ENCODE data around the gene COBL.

Gene COBL

DNA sequence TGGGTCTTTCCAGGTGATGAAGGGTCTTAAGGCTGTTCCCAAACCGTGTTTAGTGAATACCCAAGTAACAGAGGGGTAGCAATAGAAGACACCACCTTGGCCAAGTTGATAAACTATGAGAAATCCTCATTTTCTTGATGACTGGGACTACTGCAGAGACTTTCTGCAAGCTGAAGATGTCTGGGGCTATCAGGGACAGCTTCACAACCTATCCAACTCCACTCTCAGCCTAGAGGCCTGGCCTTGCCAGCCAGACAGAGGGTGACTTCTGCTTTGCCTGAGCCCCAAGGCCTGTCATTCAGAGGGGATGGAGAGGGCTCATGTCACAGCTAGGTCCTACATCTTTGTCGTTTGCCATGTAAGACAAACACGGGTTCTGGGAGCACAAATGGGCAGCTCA is 278.0 kb downstream of the COBL start:
- Histone ChIP-seq H3K4me1 (ENCODE audit: insufficient read depth, low read length, poor library complexity, severe bottlenecking) (peaks cover 3% of the 10 kb centered on the region), H3K4me2 (ENCODE audit: low read depth, low read length, poor library complexity, severe bottlenecking) (no peak overlapping the region), H3K27me3 (ENCODE audit: insufficient read depth, low read length, poor library complexity, severe bottlenecking) (no peaks in the 10 kb centered on the region), H4K20me1 (ENCODE audit: insufficient read depth, low read length, poor library complexity, severe bottlenecking) (no peaks in the 10 kb centered on the region), H3K9me2 (replicated peaks; ENCODE audit: low read depth, low read length) (no peaks in the 10 kb centered on the region), H3K79me2 (ENCODE audit: insufficient read depth, low read length) (no peaks in the 10 kb centered on the region), H3K36me3 (ENCODE audit: insufficient read depth, low read length) (no peaks in the 10 kb centered on the region), H2AFZ (ENCODE audit: low read length) (no peak overlapping the region), H3K4me3 (ENCODE audit: low read length, poor library complexity, severe bottlenecking) (no peak overlapping the region), H3K9ac (ENCODE audit: low read depth, low read length, poor library complexity, severe bottlenecking) (no peak overlapping the region), H3F3A (ENCODE audit: low read depth) (no peaks in the 10 kb centered on the region), H3K9me3 (ENCODE audit: insufficient read depth, low read depth, low read length) (no peaks in the 10 kb centered on the region)
- TF ChIP-seq EZH2phosphoT487 (IDR thresholded peaks at IDR 0.05; ENCODE audit: borderline replicate concordance), result no peak
- TF ChIP-seq, protein P1, sequence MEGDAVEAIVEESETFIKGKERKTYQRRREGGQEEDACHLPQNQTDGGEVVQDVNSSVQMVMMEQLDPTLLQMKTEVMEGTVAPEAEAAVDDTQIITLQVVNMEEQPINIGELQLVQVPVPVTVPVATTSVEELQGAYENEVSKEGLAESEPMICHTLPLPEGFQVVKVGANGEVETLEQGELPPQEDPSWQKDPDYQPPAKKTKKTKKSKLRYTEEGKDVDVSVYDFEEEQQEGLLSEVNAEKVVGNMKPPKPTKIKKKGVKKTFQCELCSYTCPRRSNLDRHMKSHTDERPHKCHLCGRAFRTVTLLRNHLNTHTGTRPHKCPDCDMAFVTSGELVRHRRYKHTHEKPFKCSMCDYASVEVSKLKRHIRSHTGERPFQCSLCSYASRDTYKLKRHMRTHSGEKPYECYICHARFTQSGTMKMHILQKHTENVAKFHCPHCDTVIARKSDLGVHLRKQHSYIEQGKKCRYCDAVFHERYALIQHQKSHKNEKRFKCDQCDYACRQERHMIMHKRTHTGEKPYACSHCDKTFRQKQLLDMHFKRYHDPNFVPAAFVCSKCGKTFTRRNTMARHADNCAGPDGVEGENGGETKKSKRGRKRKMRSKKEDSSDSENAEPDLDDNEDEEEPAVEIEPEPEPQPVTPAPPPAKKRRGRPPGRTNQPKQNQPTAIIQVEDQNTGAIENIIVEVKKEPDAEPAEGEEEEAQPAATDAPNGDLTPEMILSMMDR (conservative IDR thresholded peaks at IDR 0.05; ENCODE audit: low read length), result no peak

DNA sequence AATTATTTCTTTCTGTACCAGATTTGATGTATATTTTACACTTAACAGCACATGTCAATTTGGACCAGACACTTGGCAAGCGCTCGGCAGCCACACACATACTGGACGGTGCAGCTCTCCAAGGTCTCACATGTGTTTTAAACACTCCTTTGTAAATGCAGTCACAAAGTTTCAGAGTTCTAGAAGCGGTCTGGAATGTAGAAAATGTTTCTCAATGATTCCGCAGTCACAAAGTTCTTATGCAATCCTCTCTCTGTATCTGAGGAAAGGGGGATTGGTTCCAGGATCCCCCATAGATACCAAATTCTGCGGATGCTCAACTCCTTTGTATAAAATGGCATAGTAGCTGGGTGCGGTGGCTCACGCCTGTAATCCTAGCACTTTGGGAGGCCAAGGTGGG is 280.9 kb downstream of the COBL start:
- no peak overlapping the region for H3K4me3 ChIP-seq (ENCODE audit: low read length, poor library complexity, severe bottlenecking)
- no peaks in the 10 kb centered on the region for H3K27me3 ChIP-seq (ENCODE audit: insufficient read depth, low read length, poor library complexity, severe bottlenecking)
- H2AFZ ChIP-seq (ENCODE audit: low read length), result no peak overlapping the region
- H3F3A ChIP-seq (ENCODE audit: low read depth), result no peaks in the 10 kb centered on the region
- H3K79me2 ChIP-seq (ENCODE audit: insufficient read depth, low read length), result no peaks in the 10 kb centered on the region
- no peak overlapping the region for H3K4me2 ChIP-seq (ENCODE audit: low read depth, low read length, poor library complexity, severe bottlenecking)
- TF ChIP-seq, protein P1 (conservative IDR thresholded peaks at IDR 0.05; ENCODE audit: low read length), result no peak
- TF ChIP-seq EZH2phosphoT487 (IDR thresholded peaks at IDR 0.05; ENCODE audit: borderline replicate concordance), result no peak
- H3K9me2 ChIP-seq (replicated peaks; ENCODE audit: low read depth, low read length), result no peaks in the 10 kb centered on the region
- H4K20me1 ChIP-seq (ENCODE audit: insufficient read depth, low read length, poor library complexity, severe bottlenecking), result no peaks in the 10 kb centered on the region
- peaks cover under 1% of the 10 kb centered on the region for H3K4me1 ChIP-seq (ENCODE audit: insufficient read depth, low read length, poor library complexity, severe bottlenecking)
- H3K9me3 ChIP-seq (ENCODE audit: insufficient read depth, low read depth, low read length), result no peaks in the 10 kb centered on the region
- no peak overlapping the region for H3K9ac ChIP-seq (ENCODE audit: low read depth, low read length, poor library complexity, severe bottlenecking)
- H3K36me3 ChIP-seq (ENCODE audit: insufficient read depth, low read length), result no peaks in the 10 kb centered on the region

DNA sequence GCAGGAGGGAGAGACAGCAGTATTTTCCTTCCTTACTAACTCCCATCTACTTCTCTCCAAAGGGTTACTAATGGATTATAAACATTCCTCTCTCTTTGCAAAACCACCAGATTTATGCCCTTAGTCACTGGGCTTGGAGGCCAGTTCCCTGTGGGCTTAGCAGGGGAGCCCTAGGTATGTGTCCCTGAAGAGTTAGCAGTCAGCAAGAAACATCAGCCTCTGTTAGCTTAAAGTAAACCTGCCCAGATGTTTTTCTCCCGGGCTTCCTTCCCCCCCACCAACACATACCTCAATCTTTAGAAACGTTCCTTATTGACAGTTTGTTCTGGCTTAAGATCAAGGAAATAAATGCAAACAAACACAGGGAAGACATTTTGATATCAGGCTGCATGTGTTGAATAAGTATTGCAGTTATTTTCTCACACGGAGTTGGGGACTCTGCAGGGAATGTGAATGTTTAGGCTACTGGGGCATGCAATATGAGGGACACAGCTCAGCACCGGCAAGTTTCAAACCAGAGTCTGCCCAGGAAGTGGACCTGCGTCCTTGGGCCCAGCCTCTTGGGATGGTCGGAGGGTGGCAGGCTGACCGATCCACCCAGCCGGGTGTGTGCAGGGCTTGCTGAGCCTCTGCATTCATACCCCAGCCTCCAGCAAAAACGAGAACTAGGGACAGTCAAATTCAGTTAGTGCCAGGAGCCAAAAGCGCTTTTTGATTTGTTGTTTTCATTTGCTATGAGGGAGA is 281.9 kb downstream of the COBL start:
- Histone ChIP-seq H3K4me1 (ENCODE audit: insufficient read depth, low read length, poor library complexity, severe bottlenecking) (no peaks in the 10 kb centered on the region), H3K4me2 (ENCODE audit: low read depth, low read length, poor library complexity, severe bottlenecking) (no peak overlapping the region), H3K9me2 (replicated peaks; ENCODE audit: low read depth, low read length) (no peaks in the 10 kb centered on the region), H3K4me3 (ENCODE audit: low read length, poor library complexity, severe bottlenecking) (no peak overlapping the region), H3K9me3 (ENCODE audit: insufficient read depth, low read depth, low read length) (no peaks in the 10 kb centered on the region), H3F3A (ENCODE audit: low read depth) (no peaks in the 10 kb centered on the region), H3K27me3 (ENCODE audit: insufficient read depth, low read length, poor library complexity, severe bottlenecking) (no peaks in the 10 kb centered on the region), H2AFZ (ENCODE audit: low read length) (no peak overlapping the region), H3K36me3 (ENCODE audit: insufficient read depth, low read length) (no peaks in the 10 kb centered on the region), H3K9ac (ENCODE audit: low read depth, low read length, poor library complexity, severe bottlenecking) (no peak overlapping the region), H4K20me1 (ENCODE audit: insufficient read depth, low read length, poor library complexity, severe bottlenecking) (no peaks in the 10 kb centered on the region), H3K79me2 (ENCODE audit: insufficient read depth, low read length) (no peaks in the 10 kb centered on the region)
- TF ChIP-seq EZH2phosphoT487 (IDR thresholded peaks at IDR 0.05; ENCODE audit: borderline replicate concordance), result no peak
- TF ChIP-seq, protein P1 (conservative IDR thresholded peaks at IDR 0.05; ENCODE audit: low read length), result no peak

Measured in Loucy (cell line).